ENCODE data around the gene USP37.

USP37 gene

DNA sequence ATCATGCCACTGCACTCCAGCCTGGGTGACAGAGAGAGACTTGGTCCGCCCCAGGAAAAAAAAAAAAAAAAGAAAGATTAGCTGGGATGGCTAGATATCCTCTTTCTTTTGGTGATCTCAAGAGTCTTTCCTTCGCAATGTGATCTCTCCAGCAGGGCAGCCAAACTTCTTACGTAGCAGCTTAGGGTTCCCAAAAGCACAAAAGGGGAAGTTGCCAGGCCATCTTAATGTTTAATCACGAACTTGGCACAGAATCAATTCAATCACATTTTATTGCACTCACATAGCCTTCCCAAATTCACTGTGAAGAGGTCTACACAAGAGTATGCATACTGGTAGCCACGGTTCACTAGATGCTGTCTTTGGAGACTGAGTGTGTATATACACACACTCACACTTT is 96.2 kb downstream of the USP37 start:
- no peak for DNase-seq

DNA sequence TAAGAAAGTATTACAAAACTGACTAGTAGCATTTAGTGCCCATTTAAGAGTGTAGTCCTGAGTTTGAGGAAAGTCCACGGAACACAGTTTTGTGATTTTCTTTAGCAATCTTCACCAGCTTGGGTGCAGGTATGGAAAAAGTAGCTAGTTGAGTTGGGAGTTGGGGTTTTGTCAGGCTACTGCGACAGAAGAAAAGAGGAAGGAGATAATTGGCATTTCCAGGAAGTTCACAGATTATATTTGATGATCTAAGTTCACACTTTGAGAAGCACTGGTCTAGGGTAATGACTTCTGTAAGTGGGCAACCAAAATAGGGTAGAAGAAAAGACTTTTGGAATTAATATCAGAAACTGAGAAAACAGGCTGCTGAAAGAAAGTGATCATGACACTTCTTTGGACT is 97.1 kb downstream of the USP37 start:
- DNase-seq, result no peak

DNA sequence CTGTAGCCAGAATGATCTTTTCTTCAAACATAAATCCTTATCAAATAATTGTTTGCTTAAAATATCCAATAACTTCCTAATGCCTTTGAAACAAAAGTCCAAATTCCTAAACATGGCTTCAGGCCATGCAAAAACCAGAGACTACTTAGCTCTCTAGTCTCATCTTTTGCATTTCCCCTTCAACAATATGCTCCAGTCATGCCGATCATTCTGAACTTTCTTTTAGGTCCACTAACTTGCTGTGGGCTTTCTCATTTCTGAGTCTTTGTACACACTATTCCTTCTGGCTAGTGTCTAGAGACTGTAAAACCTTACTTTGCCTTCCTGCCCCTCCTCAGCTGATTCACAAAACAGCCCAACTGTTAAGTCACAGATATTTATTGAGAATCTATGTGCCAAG is 97.7 kb downstream of the USP37 start:
- DNase-seq, result no peak

- peak; percentile 39 for DNase-seq
Measured at GRCh38 chr2:218465987-218466633, 102.0 kb downstream of the USP37 start.

- no peak for DNase-seq
Measured at GRCh38 chr2:218458598-218458997, 109.6 kb downstream of the USP37 start.

DNA sequence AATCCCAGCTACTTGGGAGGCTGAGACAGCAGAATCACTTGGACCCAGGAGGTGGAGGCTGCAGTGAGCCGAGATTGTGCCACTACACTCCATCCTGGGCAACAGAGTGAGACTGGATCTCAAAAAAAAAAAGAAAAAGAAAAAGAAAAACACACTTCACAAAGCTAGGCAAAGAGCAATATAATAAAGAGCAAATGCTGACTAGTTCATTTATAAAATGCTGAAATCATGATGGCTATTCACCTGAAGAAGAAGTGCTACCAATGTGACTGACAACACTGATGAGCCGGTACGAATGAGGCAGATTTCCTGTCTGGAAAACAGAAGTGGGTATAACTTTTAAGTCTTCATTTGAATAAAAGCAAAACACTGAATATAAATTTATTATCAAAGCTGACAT is 111.3 kb downstream of the USP37 start:
- no peak for DNase-seq

- no peak for DNase-seq
Measured at GRCh38 chr2:218452079-218452478, 116.1 kb downstream of the USP37 start.

- DNase-seq, result peak; percentile 53
Measured at GRCh38 chr2:218448934-218449333, 119.2 kb downstream of the USP37 start.

DNA sequence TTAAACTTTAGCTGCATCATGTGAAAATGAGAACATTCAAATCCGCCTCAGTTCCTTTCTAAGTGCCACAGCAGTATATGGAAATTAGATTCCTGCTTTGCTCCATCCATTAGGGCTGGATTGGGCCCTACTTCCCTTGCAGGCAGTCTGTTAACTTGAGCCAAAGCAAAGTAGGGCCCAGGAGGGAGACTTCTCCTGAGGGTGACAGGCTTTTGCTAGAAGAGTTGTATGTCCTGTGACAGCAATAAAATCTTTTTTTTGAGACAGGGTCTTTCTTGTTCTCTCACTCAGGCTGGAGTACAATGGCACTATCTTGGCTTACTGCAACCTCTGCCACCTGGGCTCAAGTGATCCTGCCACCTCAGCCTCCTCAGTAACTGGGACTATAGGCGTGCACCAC is 121.1 kb downstream of the USP37 start:
- DNase-seq, result no peak

DNA sequence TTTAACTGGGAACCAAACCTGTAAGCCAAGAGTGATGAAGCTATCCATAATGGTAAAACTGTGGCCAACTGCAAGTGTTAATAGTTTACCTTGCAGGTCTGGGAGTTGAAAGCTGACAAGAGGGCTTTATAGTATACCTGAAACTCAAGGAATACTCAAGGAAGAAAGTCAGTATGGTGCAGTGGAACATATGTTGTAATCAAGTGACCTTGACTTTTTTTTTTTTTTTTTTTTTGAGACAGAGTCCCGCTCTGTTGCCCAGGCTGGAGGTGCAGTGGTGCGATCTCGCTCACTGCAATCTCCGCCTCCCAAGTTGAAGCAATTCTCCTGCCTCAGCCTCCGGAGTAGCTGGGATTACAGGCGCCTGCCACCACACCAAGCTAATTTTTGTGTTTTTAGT is 121.6 kb downstream of the USP37 start:
- DNase-seq, result no peak

GRCh38 chr2:218445602-218446001 is 122.5 kb downstream of the USP37 start:
- DNase-seq, result no peak

DNA sequence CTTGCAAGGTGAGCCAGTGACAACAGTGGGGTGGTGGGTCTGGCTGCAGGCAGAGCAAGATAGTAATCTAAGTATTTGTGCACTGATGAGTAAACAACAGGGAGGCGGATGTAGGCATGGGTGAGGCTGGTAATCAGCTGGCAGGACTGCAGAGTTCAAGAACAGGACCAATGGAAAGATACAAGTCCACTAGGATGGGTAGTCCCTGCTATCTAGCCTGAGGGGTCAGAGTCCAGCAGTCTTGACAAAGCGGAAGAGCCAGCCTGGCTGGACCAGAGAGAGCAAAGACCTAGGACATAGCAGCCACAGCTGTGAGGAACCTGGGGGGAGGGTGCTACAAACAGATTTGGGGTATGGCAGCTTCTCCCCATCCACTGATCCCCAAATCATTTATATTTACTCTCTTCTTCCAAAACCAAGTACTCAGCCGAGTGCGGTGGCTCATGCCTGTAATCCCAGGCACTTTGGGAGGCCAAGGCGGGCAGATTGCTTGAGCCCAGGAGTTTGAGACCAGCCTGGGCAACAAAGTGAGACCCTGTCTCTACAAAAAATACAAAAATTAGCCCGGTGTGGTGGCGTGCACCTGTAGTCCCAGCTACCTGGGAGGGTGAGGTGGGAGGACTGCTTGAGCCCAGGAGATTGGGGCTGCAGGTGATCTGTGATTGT is 123.3 kb downstream of the USP37 start:
- no peak for DNase-seq

DNA sequence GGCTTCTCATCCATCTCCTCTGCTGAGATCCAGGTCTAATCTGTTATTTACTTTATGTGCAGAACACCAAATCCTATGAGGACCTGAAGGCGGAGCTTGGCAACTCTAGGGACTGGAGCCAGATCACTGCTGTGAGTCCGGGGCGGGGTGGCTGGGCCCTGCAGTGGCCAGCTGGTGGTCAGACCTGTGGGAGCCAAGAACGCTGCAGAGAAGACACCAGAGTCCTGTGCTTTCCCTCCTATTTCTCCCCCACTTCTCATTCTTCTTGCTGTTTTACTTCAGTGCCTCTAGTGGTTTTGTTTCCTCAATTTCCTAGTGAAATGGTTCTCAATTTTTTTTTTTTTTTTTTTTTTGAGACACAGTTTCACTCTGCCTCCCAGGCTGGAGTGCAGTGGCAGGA is 129.6 kb downstream of the USP37 start:
- DNase-seq, result peak; percentile 12

- DNase-seq, result no peak
Measured at GRCh38 chr2:218437969-218438368, 130.2 kb downstream of the USP37 start.

DNA sequence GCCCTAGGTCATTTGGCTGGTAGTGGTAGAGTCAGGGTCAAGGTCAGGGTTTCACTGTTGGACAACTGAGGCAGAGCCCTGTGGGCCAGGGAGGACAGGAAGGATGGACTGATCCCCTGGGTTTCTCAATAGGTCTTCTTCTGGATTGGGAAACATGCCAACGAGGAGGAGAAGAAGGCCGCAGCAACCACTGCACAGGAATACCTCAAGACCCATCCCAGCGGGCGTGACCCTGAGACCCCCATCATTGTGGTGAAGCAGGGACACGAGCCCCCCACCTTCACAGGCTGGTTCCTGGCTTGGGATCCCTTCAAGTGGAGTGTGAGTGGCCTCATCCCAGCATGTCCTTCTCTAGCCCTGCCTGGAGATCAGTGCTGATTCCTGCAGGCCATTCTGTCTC is 131.2 kb downstream of the USP37 start:
- DNase-seq, result no peak

- no peak for DNase-seq
Measured at GRCh38 chr2:218435003-218435982, 132.9 kb downstream of the USP37 start.

DNA sequence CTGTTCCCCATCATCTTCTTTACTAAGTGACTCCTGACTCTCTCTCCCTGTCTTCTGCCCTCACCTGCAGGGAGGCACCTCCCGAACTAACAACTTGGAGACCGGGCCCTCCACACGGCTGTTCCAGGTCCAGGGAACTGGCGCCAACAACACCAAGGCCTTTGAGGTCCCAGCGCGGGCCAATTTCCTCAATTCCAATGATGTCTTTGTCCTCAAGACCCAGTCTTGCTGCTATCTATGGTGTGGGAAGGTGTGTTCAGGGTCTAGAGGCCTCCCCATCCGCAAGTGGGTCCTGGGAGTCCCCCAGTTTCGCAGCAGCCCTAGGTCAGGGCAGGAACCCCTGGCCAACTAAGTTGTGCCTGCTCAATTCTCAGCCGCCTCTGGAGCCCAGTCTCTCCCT is 133.7 kb downstream of the USP37 start:
- no peak for DNase-seq

DNA sequence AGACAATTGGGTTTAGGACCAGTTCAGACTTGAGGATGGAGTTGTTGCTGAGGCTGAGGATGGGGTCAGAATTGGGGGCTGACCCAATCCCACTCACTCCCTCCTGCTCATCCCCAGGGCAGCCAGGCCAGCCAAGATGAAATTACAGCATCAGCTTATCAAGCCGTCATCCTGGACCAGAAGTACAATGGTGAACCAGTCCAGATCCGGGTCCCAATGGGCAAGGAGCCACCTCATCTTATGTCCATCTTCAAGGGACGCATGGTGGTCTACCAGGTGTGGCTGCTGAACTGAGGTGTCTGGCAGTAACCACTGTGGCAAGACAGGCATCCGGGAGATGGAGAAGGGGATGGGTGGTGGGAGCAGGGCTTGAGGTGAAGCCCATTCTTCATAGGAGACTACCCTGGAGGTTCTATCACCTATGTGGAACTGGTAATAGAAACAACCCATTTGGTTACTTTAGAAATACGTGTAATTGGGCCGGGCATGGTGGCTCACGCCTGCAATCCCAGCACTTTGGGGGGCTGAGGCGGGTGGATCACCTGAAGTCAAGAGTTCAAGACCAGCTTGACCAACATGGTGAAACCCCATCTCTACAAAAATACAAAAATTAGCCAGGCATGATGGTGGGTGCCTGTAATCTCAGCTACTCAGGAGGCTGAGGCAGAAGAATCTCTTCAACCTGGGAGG is 135.3 kb downstream of the USP37 start:
- no peak for DNase-seq

GRCh38 chr2:218431878-218432277 is 136.3 kb downstream of the USP37 start:
- no peak for DNase-seq

DNA sequence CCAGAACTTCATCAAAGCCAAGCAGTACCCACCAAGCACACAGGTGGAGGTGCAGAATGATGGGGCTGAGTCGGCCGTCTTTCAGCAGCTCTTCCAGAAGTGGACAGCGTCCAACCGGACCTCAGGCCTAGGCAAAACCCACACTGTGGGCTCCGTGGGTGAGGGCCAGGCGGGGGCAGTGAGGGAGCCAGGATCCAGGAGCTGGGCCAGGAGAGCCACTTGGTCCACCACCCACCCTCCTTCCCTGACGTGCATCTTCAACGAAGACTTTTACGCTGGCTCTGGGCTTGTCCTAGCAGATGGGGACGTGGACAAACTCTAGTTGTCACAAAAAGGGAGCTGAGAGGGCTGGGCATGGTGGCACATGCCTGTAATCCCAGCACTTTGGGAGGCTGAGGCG is 137.4 kb downstream of the USP37 start:
- no peak for DNase-seq

DNA sequence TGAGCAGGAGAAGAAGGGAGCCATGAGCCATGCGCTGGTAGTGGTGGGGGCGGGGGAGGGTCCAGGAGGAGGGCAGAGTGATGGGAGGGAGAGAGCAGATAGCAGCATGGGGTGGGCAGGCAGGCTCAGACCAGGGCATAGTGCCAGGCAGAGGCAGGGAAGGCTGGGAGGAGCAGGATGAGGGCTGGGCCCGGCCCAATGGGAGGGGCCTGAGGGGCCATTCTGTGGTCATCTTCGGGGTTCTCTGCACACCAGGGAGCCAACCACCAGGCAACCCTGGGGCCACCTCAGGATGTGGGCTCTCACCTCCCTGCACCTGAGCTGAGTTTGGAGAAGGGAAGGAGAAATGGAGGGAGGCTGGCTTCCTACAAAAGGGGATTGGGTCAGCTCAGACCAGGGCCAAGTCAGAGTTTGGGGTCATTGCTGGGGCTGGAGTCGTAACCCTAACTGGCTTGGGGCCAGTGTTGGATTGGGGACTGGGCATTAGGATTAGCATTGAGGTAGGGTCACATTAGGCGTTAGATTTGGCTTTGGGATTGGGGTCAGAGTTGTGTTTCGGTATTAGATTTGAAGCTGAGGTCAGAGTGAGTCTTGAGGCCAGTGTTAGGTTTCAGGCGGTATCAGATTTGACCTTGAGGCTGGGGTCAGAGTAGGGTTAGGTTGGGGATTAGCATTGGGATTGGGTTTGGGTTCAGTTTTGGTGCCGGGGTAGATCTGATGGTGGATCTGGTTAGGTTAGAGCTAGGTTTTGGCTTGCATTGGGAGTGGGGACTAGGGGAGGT is 138.0 kb downstream of the USP37 start:
- no peak for DNase-seq

GRCh38 chr2:218428846-218429558 is 139.1 kb downstream of the USP37 start:
- no peak for DNase-seq
